AML-193 (cell line): ENCODE results near the gene MAP2K3.

Source experiments
- DNase-seq, 2 experiments: peaks; one replicate each; lab custom pipeline; 2025; lab: John Stamatoyannopoulos, UW

The MAP2K3 gene

DNA sequence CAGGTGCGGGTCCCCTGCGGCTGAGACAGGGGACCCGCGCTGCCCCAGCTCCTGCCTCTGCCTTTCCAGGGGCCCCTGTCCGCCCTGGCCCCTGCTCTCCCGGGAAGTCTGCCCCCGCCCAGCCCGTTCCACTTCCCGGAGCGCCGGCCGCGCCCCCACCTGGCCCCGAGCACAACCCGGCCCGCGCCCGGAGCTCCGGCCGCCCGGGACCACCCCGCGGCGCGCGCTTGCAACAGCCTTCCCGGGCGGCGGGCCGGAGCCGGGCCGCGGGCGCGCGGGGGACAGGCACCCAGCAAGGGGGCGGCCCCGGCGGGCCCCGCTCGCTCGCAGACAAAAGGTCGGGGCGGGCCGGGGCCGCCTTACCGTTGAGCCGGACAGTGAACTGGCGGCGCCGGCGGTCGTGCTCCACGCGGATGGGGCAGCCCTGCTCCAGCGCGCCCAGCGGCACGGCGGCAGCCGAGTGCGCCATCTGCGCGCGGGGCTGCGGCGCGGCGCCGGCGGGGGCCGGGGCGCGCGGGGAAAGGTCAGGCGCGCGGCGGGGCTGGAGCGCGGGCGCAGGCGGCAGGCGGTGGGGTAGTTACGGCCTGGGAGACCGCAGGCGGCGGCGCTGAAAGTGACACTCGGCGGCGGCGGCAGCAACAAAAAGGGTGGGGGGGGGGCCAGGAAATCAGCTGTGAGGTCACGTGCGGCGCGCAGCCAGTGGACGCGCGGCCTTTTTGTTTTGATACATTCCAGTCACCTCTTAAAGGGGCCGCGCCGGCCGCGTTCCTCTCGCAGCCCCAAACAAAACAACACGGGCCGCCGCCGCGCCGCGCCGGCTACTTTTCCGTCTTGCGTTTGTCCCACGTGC lies 31.5 kb upstream of the MAP2K3 start, which contains the start of gene NATD1:
Gene NATD1, minus strand, starts transcription at position 615 of the 850 bp plus-strand sequence. Its CDS starts 146 bp downstream, at position 469.
- DNase-seq, result peak; percentile 69 to 71

GRCh38 chr17:21253646-21254441 lies 30.7 kb upstream of the MAP2K3 start:
- no peak for DNase-seq

- no peak for DNase-seq
Measured at GRCh38 chr17:21258593-21258992, 25.9 kb upstream of the MAP2K3 start.

DNA sequence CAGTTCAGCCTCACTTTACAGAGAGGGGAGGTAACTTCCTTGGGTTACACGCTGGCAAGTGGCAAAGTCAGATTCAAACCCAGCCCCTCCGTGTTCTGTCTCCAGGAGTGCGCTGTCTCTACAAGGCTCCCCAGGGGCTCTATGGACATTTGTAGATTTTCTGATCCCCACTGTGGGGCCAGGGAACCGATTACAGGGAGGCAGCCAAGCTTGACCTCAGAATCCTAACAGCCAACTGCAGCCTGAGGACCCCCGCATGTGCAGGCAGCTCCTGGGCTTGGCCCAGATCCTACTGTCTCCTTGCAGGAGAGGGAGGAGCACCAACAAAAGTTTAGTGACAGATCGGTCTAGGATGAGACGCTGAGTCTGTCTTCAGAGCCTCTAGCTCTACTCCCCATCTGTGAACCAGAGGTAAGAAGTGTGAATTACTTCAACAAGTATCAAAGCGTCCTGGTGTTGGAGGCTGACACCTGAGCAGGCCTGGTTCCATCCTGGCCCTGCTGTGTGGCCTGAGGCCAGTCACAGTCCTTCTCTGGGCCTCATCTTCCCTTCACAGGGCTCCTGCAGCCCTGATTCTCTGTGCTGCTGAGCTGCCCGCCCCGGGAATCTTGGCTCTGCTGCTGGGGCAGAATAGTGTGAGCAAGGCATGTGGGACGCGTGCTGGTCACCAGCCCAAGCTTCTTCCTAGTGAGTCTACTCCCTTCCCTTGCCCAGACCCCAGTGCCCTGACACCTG lies 22.1 kb upstream of the MAP2K3 start:
- DNase-seq, result no peak

GRCh38 chr17:21263376-21263775 lies 21.1 kb upstream of the MAP2K3 start:
- no peak for DNase-seq

GRCh38 chr17:21268596-21269188 lies 15.8 kb upstream of the MAP2K3 start:
- no peak for DNase-seq

- DNase-seq, result no peak
Measured at GRCh38 chr17:21269394-21269793, 15.1 kb upstream of the MAP2K3 start.

DNA sequence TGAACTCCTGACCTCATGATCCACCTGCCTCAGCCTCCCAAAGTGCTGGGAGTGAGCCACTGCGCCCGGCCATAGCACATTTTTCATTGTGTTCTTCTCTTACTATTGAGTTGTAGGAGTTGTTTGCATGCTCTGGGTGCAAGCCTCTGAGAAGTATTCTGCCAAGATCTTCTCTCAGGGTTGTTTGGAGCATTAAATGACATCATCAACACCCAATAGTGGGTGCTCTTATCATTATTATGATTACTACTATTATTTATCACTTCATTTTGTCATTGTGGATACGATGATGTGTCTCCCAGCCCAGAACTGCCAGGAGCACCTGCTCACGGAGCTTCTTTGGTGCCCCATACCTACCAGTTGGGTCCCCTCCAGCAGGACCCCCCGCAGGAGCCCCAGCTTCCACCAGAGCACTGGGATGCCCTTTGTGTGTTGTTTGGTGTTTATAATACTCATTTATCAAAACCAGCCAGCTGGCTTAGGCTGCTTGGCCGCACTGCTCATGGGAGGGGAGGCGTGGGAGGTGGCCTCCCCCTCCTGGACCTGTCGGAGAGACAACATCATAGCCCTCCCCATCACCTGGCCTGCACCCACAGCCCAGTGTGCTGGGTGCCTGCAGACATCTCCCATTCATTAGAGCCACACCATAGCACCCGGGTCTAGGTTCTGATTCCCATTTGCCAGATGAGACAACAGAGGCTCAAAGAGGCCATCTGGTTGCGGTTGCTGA lies 12.9 kb upstream of the MAP2K3 start:
- no peak for DNase-seq

DNA sequence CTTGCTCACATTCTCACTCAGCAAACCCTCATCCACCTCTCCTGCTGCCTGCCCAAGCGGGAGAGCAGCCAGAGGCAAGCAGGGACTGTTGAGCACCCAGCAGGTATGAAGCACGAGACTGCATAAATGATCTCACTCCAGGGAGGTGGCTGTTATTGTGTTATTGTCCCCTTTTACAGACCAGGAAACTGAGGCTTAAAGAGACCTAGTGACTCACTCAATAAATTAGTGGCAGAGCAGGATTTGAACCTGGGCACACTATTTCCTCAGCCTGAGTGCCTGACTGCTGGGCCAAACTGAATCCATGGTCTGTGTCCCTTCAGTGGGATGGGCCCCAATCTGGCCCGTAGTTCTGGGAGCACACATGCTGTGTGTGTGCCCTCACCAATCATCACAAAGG lies 12.3 kb upstream of the MAP2K3 start:
- no peak for DNase-seq

- DNase-seq, result no peak
Measured at GRCh38 chr17:21272881-21273792, 11.4 kb upstream of the MAP2K3 start.

GRCh38 chr17:21275047-21275578 lies 9.4 kb upstream of the MAP2K3 start:
- no peak for DNase-seq

- DNase-seq, result peak; percentile 87 to 90
Measured at GRCh38 chr17:21275579-21276263, 8.8 kb upstream of the MAP2K3 start.

- no peak for DNase-seq
Measured at GRCh38 chr17:21276264-21276588, 8.3 kb upstream of the MAP2K3 start.

GRCh38 chr17:21277332-21277731 lies 7.2 kb upstream of the MAP2K3 start:
- no peak for DNase-seq

- peak; percentile 45 to 47 for DNase-seq
Measured at GRCh38 chr17:21278450-21279197, 5.9 kb upstream of the MAP2K3 start.

DNA sequence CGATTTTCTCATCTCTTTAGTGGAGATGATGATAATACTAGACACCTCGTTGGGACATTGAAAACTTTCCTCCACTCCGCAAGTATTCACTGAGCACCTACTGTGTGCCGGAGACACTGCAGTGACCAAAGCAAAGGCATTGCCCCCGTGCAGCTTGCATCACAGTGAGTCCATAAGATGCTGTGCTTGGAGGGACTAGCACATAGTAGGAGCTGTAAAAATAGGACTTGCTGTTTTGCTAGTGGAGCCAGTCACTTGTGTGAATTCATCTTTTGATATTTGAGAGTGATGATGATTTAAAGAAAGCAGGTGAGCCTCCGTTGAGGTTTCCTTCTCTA lies 5.3 kb upstream of the MAP2K3 start:
- DNase-seq, result no peak

GRCh38 chr17:21279582-21279981 lies 4.9 kb upstream of the MAP2K3 start:
- DNase-seq, result no peak

- peak; percentile 84 to 87 for DNase-seq
Measured at GRCh38 chr17:21280081-21280518, 4.4 kb upstream of the MAP2K3 start.

DNA sequence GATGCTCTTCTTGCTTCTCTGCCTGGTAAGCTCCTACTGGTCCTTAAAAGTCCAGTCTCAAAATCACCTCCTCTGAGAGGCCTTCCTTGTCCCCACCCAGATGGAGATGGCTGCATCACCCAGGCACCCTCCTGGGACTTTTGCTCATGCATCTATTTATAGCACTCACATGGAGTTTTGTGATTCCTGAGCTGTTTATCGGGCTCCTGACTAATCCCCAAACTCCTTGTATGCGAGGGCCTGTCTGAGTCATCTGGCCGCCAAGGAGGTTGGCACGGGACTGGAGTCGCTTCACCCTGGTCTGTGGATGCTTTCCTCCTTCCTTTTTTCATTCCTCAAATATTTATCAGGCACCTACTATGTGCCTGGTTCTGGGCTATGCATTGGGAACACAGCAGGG lies 2.3 kb upstream of the MAP2K3 start:
- DNase-seq, result no peak
